Epidermal melanocyte (primary cell): ENCODE measurements around the gene CD276.
"Not testable (repeated sequence)": the region's sequence is repeated elsewhere in the genome, so short reads cannot be mapped to it uniquely, and the experiment has no call there.

Source experiments
- DNase-seq: peaks from one replicate; pipeline ENCODE4 v3.0.0; 2011; ENCODE audit warnings: low spot score; ENCODE audit not compliant: insufficient read length

CD276 gene

DNA sequence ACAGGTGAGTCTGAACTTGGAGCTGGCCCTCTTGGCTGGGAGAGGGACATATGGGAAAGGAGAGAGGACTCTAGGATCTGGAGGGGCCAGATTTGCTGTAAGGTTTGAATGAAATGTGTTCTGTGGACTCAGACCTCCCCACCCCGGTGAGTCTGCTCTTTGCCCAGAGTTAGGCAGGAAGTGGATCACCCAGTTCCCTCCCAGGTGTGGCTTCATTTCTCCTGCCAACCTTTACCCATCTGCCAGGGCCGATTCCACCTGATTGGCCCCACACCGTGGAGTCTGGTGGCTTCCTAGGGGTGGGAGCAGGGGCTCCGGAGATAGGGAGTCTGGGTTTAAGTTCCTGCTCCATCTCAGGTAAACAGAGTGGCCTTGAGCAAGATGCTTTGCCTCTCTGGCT lies 25.5 kb downstream of the CD276 start:
- no peak for DNase-seq

DNA sequence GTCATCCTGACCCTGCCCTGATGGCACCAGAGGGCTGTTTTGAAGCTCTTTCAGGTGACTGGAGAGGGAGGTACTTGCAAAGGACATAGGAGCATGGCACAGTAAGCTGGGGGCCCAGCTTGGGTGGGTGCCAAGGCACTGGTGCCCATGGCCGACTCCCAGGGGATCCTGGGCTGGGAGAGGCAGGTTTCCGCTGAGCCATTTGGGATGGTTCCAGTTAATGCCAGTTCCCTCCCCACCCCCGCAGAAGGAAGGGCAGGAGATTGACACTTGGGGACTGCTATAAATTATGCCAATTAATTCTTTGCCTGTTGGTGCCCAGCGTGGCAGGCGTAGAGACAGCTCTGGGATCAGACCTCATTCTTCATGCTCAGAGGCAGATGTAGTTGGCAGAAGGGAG lies 26.1 kb downstream of the CD276 start:
- no peak for DNase-seq

DNA sequence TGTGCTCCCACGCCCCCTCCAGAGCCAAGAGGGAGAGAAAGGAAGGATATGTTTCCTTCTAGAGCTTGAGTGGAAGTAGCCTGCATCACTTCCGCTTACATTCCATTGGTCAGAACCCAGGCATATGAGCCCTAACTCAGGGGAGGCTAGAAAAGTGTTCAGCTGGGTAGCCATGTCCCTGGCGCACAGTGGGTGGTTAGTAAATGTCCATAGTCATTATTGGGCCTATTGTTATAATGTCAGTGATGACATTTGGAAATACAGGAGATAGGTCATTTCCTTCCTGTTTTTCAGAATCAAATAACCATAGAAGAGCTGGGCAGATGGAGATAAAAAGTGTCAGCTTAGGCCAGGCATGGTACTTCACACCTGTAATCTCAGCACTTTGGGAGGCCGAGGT lies 27.3 kb downstream of the CD276 start:
- no peak for DNase-seq

DNA sequence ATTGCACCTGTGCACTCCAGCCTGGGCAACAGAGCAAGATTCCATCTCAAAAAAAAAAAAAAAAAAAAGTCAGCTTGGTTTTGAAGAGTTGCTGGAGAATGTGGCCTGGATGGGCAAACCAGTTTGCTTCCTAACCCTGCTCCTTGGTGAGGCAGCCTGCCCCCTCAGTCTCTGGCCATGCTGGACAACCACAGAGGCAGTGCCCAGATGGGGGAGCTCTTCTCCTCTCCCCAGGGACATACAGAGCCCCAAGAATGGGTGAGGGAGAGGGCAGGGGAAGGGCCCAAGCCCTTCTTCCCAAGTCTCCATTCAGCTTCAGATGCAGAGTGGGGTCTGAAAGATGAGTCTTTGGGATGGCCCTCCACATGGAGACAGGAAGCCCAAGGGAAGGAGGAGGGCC lies 27.9 kb downstream of the CD276 start:
- DNase-seq: no peak

DNA sequence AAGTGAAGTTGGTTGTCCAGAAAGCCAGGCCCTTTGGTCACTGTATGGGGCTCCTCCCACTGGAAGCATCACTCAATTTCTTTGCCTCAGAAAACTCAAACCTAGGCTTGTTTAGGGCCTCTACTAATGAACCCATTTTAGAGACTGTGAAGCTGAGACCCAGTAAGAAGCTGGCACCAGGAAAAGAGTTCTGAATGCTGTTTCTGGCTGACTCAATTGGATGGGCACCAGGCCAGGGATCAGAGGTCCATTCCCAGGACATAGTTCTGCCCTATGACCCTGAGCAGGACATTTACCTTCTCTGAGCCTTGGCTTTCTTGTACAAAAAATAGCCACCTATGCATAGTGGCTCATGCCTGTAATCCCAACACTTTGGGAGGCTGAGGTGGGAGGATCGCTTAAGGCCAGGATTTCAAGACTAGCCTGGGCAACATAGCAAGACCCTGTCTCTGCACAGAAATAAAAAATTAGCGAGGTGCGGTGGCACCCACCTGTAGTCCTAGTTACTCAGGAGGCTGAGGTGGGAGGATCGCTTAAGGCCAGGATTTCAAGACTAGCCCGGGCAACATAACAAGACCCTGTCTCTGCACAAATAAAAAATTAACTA lies 30.6 kb downstream of the CD276 start:
- DNase-seq: no peak

DNA sequence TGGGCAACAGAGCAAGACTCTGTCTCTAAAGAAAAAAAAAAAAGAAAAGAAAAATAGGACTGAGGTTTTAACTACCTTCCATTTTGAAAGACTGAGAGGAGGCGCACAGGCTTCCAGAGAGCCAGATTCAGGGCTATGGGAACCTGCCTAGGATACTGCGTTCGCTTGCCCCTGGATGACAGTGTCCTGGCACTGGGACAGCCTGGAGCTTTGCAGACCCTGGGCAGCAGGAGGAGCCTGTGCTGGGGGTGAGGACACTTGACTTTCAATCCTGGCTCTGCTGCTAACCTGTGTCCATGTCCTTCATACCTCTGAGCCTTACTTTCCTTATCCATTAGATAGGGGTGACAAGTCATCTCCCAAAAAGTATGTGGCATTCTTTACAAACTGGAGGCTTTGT lies 31.2 kb downstream of the CD276 start:
- DNase-seq: no peak

DNA sequence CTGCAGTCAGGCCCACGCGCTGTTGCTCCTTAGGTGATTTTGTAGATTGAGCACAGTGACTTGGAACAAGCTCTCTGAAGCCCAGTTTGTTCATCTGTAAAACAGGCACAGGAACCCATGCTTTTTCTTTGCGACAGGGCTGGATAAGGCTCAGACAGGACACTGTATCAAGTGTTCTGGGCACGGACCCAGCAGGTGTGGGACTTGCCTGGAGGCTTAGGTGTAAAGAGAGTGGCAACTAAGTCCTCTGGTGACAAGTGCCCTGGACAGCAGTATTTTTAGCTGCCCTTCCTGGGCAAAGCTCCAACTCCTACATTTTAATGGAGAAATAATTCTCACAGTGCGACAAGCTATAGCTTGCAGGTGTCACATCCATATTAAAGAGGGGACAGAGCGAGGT lies 32.2 kb downstream of the CD276 start:
- no peak for DNase-seq

DNA sequence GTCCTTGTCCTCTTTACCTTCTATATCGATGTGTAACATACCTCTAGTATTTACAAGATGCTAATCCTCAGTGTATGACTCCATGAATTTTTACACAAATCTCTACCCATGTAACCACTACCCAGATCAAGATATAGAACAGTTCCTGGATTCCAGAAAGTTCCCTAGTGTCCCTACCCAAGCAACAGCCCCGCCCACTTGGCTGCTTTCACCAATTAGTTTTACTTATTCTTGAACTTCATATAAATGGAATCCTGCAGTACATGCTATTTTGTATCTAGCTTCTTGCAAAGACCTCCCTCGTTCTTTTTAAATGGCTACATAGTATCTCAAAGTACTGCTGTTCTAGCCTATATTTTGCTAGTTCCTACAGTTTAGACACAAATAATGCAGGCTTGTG lies 33.0 kb downstream of the CD276 start:
- no peak for DNase-seq

DNA sequence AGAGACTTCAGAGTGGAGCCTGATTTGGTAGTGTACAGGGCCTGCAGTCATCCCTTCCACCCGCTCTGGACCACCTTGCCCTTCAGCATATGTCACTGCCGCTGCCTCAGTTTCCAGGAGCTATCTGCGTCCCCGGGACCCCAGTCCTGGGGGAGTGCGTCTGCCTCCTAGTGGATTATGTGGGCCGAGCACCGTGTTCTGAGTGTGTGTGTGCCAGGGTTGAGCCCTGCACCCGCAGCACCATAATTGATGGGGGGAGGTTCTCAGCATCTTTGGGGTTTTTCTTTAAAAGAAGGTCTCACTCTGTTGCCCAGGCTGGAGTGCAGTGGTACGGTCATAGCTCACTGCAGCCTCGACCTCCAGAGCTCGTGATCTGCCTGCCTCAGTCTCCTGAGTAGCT lies 33.6 kb downstream of the CD276 start:
- DNase-seq: no peak

DNA sequence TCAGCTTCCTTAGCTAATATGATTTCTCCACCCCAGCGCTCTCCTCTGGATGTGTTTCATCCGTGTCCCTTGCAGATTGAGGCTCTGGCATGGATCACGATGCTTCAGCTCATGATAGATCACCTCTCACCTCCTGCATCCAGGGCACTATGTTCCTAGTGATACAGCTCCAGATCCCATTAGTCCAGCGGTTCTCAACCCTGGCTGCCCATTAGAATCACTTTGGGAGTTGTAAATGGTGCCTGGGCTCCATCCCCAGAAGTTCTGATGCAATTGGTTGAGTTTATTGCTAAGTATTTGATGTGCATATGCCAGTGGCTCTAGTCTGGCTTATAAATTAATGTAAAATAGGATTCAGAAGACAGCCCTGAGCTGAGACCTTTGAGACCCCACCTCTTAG lies 34.5 kb downstream of the CD276 start:
- DNase-seq: no peak

DNA sequence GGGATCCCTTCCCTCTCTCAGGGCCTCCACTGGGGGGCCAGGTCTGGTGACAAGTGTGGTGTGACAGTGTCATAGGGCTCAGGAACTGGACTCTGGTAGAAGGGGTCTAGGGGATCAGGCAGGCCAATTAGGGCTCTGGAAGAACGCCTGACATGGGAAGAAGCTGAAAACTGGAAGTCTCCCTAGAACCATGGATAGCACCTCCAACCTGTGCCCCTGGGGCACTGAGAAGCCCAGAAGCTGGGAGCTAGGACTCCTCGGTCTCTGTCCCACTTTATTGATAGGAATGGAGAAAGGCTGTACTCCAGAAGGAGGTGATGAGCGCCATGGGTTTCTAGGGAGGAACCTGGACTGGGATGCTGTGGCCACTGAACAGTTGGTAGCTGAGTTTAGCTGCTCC lies 38.2 kb downstream of the CD276 start:
- no peak for DNase-seq

DNA sequence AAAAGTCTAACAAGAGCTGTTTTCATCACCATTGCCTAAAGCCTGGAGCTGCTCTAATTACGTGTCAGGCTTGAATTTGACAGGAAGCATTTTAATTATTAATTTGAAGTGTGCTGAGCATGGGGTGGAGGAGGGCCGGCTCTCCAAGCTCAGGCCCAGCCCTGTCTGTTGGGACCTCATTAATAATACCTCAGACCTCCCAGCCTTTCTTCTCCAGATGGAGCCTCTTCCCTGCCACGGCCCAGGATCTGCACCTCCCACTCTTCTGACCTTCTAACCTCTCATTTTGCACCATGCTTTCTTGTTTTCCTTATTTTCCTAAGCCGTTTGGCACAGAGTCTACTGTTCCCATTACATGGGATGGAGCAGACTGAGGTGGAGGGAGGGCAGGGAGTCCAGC lies 39.0 kb downstream of the CD276 start:
- no peak for DNase-seq

DNA sequence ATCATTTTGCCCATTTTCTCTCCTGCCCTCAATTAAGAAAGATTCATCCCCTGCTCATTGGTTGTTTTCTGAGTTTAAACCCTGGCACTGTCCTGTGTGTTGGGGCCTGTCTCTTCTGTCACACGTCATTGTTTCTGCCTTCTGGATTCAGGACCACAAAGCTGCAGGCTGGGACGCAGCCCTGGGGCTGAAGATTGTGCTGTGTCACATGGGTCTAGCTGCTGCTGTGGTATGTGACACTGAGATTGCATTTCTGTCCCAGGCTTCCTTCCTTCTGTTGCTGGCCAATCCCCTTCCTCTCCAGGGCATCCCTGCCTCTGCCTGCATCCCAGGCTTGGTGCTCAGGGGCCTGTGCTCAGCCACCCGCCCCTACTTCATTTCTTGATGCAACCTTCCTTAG lies 40.0 kb downstream of the CD276 start:
- no peak for DNase-seq

DNA sequence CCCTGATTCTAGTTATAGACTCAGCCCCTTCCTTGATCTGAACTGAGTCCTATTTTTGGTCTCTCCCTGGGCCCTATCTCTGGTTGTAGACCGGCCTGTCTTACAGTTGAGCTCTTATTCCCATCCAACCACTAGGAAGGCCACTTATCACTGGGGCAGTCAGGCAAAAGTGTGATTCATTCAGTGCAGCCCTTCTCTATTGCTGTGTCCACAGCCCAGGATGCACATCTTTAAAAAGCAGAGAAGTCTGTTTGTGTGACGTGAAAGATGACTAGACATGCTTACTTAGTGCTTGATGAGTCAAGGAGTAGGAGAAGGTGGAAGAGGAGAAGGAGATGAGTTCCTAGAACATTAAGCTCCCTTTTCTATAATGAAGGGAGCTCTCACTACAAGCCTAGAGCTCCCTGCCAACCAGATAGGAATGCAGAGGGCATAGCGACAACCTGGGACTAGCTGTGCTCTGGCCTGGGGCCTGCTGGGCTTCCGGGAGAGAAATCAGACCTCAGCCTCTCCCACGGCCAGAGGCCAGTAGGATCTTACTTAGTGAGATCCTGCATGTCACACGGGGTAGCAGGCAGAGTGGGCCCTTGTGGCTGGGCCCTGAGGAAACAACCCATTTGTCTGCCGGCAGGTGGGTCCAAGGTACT lies 43.3 kb downstream of the CD276 start:
- no peak for DNase-seq

DNA sequence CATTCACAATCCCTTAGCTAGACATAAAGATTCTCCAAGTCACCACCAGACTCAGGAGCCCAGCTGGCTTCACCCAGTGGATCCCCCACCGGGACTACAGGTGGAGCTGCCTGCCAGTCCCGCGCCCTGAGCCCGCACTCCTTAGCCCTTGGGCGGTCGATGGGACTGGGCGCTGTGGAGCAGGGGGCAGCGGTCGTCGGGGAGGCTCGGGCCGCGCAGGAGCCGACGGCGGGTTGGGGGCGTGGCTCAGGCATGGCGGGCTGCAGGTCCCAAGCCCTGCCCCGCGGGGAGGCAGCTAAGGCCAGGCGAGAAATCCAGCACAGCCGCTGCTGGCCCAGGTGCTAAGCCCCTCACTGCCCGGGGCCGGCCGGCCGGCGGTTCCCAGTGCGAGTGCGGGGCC lies 47.9 kb downstream of the CD276 start:
- DNase-seq: not testable (repeated sequence)

DNA sequence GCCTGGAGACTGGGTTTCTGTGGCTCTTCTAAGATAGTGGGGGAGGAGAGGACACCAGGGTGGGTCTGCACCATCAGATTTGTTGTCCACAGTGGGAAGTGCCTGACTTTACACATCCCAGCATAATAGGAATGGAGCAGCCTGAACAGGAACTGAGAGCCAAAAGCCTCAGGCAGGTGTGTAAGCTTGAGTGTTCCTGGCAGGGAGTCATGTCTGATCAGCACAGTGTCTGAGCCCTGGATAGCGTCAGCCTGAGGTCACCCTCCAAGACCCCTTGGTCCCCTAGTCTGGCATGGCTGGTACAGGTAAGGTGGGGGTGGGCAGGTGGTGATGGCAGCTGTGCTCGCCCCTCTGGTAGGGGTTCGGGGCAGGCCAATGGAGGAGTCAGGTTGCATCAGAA lies 48.7 kb downstream of the CD276 start:
- no peak for DNase-seq

DNA sequence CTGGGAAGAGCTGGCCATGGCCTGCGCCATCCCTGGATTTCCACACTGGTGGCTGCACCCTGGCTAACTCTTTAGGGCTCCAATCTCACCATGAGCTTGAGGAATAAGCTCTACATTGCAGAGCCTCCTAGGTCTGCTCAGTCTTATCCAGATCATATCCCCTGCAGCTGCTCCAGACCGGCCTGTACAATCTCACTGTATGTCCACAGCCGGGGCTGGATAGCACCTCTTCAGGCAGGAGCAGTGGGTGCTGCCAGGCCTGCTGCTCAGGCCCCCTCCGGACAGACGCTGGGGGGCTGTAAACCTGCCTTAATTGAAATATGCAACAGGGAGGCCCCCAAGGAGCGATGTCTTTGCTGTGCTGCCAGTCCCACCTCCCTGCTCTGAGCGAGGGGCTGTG lies 53.4 kb downstream of the CD276 start:
- DNase-seq: no peak

DNA sequence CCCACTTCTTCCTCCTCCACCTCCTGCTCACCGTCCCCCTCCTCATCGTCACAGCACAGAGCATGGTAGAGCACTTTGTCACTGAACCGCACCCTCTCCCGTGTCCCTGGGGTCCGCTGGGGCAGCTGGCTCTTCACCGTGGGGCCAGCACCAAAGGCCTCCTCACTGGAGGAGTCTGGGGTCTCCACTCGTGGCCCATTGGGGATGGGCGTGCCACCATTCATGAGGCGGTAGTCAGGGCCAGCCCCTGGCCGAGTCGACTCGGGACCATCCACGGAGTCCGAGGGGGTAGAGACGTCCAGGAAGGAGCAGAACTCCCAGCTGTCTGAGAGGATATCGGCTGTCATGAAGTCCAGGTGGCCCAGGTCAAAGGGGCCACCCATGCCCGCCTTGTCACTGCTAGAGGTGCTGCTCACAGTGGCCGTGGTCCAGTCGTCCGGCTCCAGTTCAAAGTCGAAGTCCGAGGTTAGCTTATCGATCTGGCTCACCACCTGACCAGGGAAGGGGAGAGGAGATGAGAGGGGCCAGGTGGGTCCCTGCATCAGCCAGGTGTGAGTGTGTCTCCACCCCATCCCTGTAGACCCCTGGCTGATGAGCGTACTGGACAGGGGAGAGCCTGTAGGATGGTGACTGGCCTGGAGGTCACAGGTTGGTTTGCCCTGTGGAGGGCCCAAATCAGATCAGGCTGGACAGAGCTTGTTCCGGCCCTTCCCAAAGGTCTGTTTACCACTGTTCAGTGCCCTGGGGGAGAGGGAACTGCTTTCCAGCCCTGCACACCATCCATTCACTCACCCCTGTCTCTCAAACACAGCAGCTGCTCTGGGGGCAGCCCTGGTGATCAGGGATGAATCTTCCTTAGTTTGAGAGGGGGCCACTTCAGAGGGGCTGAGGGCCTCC lies 56.2 kb downstream of the CD276 start:
- DNase-seq: no peak

DNA sequence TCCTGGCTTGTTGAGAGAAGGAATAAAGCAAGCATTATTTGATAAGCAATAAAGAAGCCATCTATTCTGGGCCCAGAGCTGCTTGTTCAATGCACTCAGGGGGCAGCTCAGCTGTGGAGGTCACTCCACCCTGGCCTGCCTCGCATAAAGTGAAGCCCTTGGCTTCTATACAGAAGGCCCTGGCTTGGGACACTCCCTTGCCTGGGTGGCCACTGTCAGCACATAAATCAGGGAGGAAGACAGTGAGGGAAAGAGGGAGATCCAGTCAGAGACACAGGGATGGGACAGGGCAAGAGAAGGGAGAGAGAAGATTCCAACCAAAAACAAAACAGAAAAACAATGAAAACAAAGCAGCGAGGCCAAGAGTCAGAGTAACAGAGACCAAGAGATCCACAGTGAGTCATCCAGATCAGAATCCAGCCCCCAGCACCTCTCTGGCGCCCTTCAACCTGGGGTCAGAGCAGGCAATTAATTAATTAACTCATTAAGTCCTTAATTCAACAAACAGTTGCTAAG lies 57.2 kb downstream of the CD276 start:
- no peak for DNase-seq

DNA sequence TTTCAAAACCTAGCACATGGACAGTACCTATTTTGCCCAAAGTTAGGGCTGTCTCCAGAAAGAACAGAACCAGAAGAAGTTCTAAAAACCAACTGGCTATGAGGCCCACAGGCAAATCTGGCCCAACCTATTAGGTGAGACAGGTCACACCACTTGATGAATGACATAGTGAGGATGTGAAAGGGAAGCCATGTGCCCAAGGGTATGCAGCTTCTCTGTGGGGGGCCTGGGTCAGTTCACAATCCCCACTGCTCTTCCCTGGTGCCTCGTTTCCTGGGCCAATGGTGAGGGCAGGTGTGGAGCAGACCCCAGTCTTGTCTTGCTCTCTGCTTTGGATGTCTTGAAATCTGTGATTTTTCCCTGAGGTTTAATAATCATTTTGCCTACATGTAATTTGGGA lies 60.1 kb downstream of the CD276 start:
- no peak for DNase-seq

DNA sequence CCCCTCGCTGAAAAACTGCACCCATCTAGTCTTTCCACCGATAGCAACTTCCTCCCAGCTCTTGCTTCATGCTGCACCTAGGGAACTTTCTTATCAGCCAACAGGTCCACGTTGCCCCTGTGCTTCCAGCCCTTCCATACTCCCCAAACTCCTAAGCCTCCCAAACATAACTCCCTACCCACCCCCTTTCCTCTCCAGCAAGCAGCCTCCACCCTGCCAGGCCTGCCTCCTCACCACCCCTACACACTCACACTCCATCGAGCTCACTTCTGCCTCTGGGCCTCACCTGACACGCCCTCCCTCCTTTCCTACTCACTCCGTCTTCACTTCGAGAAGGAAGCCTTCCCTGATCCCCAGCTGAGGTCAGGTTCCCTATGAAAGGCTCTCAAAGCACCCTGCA lies 60.9 kb downstream of the CD276 start:
- DNase-seq: no peak

DNA sequence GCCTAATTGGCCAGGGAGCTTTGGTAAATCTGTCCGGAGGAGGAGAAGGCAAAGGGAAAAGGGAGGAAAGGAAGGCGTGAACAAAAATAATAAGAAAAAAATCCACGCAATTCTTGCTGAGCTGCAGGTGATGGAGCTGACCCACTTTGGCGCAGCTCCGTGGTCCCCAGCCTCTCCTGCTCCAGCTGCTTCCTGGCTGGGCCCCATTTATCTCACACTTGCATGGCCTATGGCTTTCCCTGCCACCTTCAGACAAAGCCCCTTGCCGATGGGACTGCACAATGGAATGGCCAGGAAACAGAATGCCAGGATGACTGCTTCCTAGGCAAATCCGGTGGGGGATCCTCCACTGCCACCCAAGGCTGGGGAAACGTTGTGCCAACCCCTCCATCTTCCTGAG lies 62.1 kb downstream of the CD276 start:
- DNase-seq: no peak

DNA sequence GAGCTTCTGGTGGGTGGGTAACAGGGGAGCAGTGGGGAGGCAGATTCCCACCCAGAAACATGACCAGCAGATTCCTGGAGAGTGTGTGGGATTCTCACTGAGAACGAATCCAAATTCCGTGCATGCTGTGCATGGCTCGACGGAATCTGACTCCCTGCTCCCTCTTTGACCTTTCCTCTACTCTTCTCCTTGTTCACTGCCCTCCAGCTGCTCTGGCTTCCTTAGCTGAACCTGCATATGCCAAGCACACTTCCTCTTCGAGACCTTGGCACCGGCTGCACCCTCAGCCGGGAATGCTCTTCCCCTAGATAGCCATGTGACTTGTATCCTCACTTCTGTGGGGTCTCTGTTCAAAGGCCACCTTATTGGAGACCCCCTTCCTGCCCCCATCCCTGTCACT lies 62.7 kb downstream of the CD276 start:
- DNase-seq: no peak
